Stimulated activated CD8-positive, alpha-beta memory T cell treated with anti-CD3 and anti-CD28 coated beads, Interleukin-12 subunit alpha, Interleukin-12 subunit beta, amount 100 ng/mL, for 1 hour (primary cell): Measurements from ENCODE around the gene ASB16.
"Not testable (repeated sequence)": the region's sequence is repeated elsewhere in the genome, so short reads cannot be mapped to it uniquely, and the experiment has no call there.

Experiments
- DNase-seq: peaks from one replicate; pipeline ENCODE4 v3.0.0-alpha.2; 2020; ENCODE audit warnings: low read depth

The ASB16 gene, protein sequence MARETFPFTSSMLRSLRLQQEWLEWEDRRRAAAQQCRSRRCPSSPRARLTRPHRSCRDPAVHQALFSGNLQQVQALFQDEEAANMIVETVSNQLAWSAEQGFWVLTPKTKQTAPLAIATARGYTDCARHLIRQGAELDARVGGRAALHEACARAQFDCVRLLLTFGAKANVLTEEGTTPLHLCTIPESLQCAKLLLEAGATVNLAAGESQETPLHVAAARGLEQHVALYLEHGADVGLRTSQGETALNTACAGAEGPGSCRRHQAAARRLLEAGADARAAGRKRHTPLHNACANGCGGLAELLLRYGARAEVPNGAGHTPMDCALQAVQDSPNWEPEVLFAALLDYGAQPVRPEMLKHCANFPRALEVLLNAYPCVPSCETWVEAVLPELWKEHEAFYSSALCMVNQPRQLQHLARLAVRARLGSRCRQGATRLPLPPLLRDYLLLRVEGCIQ

DNA sequence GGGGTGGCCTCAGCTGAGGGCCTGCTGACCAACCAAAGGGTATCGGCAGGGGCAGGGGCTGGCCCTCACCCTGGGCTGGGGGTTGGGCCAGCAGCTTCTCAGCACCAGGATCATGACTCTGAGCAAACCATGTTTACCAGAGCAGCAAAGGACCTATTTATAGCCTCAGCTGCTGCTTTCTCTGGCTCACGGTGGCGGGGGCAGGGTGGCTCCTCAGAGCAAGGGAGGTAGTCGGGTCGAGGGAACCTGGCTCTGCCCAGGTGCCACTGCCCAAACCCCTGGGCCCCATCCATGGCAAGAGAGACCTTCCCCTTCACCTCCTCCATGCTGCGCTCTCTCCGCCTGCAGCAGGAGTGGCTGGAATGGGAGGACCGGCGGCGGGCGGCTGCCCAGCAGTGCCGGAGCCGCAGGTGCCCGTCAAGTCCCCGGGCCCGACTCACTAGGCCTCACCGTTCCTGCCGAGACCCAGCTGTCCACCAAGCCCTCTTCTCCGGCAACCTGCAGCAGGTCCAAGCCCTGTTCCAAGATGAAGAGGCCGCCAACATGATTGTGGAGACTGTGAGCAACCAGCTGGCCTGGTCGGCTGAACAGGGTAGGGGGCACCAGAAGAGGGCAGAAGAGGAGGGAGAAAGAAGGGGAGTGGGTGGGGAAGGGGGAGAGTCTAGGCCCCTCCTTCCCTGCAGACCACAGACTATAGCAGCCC, at the start of gene ASB16:
TSS of gene ASB16 (plus strand) at position 206 of the 703 bp plus-strand sequence. CDS start at position 292, 86 bp downstream.
- DNase-seq: no peak

DNA sequence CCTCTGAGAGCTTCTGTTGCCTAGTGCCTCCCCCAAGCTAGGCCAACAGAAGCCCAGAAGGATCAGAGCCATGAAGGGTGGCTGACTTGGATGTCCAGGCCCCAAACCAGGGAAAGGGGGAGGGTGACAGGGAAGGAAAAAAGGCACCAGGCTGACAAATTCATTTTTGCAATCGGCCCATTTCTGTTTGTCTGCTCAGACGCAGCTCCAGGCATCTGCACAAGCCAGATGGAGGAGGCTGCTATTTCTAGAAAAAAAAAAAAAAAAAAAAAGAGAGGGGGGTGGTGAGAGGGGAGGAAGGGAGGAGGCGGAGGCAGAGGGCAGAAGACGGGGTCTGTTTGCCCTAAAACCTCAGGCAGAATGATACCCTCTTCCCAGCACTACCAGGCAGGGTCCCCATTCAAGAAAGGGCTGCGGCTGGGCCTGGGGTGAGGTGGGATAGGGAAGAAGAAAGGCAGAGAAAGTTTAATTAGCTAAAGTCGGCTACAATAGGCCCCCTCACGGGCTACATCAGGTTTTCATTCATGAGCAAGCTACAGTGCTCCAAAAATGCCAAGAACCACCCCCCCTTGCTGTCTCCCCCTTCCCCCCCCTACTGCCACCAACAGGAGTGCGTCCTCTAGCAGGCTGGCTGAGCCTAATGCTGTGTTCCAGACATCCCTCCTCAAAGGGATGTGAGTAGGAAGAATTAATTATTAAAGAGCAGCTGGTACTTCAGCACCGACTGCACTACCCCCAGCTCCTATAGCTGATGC, 49.5 kb upstream of the ASB16 start:
- DNase-seq: no peak

DNA sequence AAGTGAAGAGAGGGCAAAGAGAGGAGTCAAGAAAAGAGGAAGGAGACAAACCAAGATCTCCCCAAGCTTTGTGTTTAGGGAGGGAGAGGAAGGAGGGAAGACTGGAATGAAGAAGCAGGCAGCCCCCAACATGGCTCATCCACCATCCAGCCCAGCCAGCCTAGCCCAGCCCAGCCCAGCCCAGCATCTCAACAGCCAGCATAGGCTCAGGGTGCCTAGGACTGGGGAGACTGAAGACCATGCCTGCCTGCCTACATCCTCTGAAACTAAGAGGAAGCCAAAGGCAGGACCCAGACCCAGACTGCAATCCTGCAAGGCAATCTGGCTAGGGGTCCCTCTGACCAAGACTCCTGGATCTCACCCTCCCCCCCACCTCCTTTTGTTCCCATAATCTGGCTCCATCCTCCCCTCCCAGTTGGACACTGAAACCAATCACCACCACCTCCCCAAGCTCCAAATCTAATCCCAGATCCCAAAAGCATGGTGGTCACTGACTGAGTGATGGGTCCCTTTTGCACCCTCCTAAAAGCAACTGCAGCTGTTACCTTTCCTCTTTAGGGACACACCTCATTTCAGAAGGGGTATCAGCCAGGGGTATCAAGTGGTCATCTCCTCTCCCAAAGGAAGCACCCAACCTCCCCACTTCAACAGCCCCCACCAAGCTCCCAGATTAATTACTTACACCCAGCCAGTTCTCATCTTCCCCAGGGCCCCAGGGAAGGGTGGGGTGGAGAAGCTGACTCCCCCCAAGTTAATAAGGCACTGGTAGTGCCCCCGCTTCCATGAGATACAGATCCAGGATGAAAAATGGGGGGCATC, 48.3 kb upstream of the ASB16 start:
- no peak for DNase-seq

DNA sequence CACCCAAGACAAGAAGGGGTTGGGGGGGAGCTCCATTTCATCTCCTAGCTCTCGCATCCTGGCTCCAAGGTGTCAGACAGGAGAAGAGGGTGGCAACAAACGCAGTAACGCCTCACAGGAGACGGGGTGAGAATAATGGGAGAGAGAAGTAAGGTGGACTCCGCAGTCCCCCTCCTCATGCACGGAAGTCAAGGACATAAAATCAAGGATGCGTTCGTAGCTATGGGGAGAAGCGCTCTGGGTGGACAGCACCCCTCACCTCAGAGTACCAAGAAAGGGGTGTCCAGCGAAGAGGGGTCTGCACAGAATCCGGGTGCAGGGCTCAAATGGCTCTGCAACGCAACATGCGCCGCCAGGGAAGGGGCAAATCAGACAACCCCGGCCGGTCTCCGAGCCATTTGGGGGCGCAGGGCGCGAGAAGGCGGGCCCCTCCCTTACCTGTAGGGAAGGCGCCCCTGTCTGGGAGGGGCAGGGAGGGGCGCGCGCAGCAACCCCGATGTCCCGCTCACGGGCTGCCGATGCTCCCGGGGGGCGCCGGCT, 47.6 kb upstream of the ASB16 start:
- peak; percentile 23 for DNase-seq

DNA sequence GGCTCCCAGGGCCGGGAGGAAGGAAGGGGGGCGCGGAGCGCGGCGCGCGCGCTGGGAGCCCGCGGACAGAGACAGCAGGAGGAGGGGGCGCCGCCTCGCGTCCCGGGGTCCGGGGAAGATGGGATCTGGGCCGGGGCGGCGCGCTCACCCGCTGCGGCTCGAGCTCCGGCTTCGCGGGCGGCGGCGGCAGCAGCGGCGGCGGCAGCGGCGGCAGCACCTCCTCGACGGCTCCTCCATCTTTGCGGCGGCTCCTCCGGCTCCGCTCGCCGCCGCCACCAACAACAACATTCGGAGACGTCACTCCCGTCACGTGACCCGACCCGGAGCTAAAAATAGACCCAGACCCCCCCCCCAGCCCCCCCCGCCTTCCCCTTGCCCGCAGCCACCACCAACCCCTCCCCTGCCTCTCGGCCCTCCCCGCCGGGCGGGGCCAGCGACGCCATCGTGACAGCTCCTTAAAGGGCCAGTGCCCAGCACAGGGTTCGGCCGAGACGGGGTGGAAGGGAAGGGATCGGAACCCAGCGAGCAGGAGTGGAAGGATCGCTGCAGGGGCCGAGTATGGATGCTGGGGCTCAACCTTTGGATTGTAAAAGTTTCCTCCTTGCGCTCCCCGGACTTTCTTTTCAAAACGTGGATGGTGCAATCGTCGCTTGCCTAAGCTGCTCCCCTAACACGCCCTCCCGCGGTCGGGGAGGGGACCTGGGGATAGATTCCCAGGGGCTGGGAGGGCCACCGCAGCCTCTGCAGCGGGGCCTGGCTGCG, 47.0 kb upstream of the ASB16 start, which contains the start of gene HDAC5:
TSS of gene HDAC5 (minus strand) at position 286 of the 762 bp plus-strand sequence. CDS start 6,126 bp downstream, outside the sequence.
- DNase-seq: peak; percentile 93

DNA sequence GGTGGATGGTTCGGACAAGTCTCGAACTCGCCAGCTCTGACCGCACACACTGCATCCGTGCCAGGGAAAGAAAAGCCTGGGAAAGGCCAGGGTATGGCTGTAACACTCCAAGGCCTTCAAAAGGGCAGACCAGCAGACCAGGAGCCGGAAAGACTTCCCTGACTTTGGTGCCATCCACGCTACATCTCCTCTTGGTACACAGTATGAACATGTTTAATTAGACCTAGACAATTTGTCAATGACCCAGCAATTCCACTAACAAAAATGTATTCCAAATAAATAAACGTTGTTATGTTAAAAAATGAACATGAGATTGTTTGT, 46.4 kb upstream of the ASB16 start:
- no peak for DNase-seq

DNA sequence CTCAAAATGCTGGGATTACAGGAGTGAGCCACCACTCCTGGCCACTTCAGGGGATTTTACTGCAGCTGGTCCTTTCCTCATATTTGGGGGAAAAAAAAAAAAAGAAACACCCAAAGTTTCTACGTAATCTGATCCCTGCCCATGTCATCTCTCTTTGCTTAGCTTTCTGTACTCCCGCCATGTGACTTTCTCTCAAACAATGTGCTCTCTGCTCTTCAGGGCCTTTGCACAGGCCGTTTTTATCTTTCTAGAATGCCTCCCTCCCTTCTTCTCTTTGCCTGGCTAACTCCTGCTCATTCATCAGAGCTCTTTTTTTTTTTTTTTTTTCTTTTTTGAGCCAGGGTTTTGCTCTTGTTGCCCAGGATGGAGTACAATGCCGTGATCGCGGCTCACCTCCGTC, 42.1 kb upstream of the ASB16 start:
- DNase-seq: no peak

DNA sequence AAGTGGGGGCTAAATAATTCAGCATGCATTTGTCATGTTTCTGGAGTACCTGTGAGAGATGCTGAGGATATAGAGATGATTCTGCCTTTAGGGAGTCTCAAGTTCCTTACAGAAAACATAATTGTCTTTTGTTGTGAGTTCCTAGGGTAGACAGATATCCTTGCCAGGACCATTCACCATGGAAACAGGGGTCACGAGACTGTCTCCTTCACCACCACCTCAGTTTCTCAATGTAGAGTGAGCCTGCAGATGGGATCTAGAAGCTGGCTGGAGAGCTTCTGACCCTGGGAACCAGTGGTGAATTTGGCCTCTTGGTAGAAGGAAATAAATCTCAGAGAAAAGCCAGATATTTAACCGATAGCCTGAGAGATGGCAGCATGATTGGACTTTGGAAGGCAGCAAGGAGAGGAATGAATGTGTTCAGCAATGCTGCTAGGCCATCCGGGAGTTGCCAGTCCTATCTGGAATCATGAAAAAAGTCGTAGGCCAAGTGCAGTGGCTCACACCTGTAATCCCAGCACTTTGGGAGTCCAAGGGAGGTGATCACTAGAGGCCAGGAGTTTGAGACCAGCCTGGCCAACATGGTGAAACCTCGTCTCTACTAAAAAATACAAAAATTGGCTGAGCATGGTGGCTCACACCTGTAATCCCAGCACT, 39.7 kb upstream of the ASB16 start:
- no peak for DNase-seq

DNA sequence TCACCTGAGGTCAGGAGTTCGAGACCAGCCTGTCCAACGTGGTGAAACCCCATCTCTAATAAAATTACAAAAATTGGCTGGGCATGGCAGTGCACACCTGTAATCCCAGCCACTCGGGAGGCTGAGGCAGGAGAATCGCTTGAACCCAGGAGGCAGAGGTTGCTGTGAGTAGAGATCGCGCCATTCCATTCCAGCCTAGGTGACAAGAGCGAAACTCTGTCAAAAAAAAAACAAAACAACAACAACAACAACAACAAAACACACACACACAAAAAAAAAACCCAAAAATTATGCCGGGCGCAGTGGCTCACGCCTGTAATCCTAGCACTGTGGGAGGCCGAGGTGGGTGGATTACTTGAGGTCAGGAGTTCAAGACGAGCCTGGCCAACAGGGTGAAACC, 39.1 kb upstream of the ASB16 start:
- not testable (repeated sequence) for DNase-seq

DNA sequence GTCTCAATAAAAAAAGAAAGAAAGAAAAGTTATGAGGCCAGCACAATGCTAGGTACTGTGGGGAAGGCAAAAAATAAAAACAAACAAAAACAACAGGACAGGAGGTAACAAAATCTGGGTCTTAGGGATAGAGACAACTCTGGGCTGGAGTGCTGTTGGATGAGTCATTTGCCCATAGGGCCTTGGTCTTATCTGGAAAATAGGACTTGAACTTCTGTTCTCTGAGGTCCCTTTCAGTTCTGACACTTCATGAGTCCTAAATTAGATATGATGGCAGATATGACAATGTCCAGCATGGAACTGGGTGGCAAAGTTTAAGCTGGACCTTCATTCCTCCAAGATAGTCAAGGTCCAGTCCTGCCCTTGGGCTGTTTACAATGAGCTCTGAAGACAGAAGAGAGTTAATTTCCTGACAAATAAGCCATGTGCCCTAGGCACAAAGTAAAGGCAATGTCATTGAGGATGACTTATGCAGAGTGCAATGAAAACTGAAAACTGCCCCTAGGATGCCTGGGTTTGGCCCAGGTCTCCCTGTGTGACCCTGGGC, 38.2 kb upstream of the ASB16 start:
- DNase-seq: no peak

DNA sequence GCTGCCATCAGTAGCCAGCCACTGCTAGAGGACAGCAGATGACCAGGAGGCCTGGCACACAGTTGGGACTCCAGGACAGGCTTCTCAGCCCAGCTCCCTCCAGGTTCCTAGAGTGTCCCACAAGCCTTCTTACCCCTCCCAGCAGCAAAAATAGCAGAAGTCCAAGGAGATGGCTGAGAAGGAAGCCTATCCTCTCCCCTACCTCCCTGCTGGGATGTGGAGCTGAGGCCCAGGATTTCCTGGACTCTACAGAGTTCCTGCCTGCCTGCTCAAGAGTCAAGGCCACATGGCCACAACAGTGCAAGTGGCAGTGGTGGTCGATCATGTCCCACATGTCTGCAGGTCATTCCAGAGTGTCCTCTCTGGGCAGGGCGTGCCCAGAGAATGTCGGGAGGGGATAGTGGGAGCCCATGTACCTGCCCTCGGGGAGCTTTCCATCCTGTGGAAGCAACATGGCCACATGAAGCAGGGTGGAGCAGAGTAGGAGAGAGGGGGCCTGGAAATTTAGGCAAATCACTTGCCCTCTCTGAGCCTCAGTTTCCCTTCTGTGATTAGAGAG, 36.5 kb upstream of the ASB16 start:
- DNase-seq: no peak

DNA sequence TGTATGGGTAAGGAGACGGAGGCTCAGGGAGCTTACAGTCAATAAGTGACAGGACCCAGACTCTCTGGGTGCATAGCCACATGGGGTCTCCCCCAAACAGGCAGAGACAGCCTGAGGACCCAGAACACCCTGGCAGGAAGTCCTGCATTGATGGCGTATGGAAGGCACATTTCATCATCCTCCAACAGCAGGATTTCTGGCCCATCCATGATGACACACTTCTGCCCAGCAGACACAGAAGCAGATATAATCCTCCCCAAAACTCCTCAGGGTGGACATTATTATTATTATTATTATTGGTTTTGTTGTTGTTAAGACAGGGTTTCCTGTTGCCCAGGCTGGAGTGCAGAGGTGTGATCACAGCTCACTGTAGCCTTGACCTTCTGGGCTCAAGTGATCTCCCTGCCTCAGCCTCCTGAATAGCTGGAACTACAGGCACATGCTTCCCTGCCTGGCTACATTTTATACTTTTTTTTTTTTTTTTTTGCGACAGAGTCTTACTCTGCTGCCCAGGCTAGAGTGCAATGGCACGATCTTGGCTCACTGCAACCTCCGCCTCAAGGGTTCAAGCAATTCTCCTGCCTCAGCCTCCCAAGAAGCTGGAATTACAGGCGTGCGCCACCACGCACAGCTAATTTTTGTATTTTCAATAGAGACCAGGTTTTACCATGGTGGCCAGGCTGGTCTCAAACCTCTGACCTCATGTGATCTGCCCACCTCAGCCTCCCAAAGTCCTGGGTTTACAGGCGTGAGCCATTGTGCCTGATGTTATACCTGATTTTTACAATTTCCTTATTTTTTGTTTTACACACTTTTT, 35.5 kb upstream of the ASB16 start:
- no peak for DNase-seq

DNA sequence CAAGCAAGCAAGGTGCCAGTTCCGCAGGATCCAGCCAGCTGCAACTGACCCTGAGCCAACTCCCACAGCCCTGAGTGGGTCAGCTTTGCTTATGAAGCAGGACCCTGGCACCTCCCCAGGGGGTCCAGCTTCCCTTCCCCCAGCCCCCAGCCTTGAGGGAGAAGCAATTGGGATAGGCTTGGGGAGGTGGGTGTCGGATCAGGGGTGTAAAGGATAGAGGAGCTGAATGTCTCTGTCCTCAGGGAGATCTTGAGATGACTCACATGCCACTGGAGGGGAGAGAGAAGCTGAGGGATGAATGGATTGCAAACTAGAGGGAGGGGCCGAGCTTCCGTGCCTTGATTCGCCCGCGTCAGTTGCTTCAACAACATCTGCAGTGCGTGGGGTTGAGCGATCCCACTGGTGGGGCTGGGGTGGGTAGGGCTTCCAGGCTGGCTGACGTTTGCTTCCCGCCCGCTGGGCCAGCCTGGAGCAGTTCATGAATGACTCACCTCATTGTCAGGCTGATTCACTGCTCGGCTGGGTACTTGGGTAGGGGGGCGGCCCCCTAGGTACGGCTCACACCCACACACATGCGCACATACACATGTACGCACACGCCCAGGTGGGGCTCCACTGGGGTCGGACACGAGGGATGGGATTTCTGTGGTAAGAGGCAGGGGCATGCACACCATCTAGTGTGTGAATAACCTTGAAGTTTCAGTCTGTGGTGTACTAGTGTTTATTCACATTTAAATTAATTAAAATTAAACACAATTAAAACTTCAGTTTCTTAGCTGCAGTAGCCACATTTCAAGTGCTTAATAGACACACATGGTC, 32.4 kb upstream of the ASB16 start:
- peak; percentile 23 for DNase-seq

DNA sequence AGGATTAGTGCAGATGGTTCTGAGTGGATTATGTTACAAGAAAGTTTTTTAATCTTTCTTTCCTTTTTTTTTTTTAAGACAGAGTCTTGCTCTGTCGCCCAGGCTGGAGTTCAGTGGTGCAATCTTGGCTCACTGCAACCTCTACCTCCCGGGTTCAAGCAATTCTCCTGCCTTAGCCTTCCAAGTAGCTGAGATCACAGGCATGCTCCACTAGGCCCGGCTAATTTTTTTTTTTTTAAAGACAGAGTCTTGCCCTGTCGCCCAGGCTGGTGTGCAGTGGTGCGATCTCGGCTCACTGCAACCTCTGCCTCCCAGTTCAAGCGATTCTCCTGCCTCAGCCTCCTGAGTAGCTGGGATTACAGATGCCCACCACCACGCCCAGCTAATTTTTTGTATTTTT, 26.6 kb upstream of the ASB16 start:
- not testable (repeated sequence) for DNase-seq

DNA sequence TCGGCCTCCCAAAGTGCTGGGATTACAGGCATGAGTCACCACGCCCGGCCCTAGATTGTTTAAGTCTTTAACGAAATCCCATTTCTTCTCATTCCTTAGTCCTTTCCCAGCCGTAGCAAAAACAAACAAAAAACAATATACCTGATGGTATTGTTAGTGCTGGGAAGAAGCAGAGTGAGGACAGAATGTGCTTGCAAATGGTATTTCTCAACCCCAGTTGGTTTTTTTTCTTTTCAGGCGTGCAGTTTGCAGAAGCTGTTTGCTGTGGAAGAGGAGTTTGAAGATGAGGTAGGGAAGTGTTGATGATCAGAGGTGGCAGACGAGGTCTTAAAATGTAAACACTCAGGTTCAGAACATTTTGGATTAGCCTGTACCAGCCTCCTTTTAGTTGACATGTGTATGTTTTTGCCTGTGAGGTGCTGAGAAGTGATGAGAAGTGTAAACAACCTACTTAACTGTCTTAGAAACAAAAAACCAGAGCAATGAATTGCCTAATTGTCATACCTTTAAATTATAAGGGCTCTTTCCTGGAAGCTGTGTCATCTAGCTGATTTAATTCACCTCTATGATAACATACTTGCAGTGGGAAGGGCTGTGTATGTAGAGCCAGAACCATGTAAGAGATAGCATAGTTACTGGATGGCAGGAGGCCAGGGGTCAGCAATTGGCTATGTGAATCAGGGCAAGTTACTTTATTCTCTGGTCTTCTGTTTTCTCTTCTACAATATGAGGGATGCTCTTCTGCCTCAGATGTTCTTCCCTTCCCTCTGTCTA, 25.4 kb upstream of the ASB16 start:
- no peak for DNase-seq

DNA sequence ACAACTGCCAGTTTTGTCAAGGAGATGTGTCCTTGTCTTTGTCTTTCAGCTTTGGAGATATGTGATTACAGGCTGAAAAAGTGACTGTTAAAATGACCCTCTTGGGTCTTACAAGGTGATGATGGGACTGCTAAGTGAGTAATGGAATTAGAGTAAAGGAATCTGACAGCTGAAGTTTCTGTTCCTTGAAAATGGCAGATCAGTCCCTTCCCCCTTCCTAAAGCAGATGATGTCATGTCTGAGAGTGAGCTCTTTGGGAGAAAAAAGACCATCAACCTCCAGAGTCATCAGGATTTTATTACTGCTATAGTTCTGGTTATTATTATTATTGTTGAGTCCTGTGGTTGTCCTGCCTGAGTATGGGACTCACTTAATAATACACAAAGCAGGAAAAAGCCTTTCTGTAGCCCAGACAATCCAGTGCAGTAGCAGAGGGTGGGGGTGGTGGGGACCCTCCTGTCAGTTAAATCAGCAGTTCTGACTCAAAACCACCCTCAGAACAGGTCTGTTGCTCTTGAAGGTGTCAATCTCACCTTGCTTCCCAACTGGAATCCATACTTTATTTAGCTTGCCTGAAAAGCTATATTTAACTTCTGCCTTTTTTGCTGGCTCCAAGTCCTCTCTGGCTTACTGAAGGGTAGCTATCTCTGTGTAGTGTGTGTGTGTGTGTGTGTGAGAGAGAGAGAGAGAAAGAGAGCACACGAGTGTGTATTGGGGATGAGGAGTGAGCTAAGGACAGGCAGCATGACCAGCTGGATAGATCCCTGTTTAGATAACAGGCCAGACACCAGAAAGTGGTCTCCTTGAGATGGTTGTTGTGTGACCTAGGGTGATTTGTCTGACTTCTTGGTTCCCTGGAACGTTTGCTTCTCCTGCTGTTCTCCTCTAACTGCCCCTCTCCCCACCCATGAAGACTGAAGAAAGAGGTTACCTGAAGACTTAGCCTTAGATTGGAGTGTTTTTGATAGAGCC, 23.8 kb upstream of the ASB16 start:
- no peak for DNase-seq
